ENCODE measurements around the gene TIMELESS. TPM values are rescaled to one million over a fixed set of nuclear protein-coding genes. Genes with fewer than 3 reads are reported as not detected.
A peak's percentile ranks its signal among the peaks of the same experiment; 100 is the strongest.
"Not testable (repeated sequence)": the region's sequence is repeated elsewhere in the genome, so short reads cannot be mapped to it uniquely, and the experiment has no call there.

The TIMELESS gene
- total RNA-seq, 1 donor from 2014 or later: 35.0 TPM

- CTCF ChIA-PET: interaction anchor here (1.2 to 4.4 kb wide), 2 partner anchors 14 to 90 kb away, joined by 8 to 27 read pairs; partner anchors contain the start of gene STAT2
- TF ChIP-seq CTCF (IDR thresholded peaks at IDR 0.05): no peak
These were observed 1.0 kb upstream of the TIMELESS start for GRCh38 chr12:56450241-56450640.

GRCh38 chr12:56449622-56449984 is 377 bp upstream of the TIMELESS start:
- DNase-seq: no peak
- POLR2A ChIA-PET: interaction anchor here (0.6 to 3.7 kb wide), 22 partner anchors 10 to 679 kb away, joined by 3 to 85 read pairs (median 9); partner anchors contain the start of genes APOF, CNPY2, CS and ESYT1
- Mint-ChIP-seq H3K36me3 (ENCODE audit: low read depth) (peaks cover 3% of the 10 kb centered on the region), H3K4me1 (peaks cover 19% of the 10 kb centered on the region), H3K9me3 (no peaks in the 10 kb centered on the region), H3K27ac (peak overlapping the region; percentile 97), H3K4me3 (peak overlapping the region; percentile 94), H3K27me3 (no peaks in the 10 kb centered on the region)
- CTCF ChIA-PET: interaction anchor here (1.2 to 4.4 kb wide), 3 partner anchors 14 to 115 kb away, joined by 3 to 27 read pairs (median 8); partner anchors contain the start of gene STAT2
- ATAC-seq (ENCODE audit: low read depth): peak; percentile 3
- no peak for TF ChIP-seq CTCF (IDR thresholded peaks at IDR 0.05)
- intact Hi-C loops (cut with micrococcal nuclease): loop anchor here (1.0 to 5.0 kb wide), 7 partner anchors 19 to 332 kb away; partner anchors contain the start of genes IL23A, PAN2, RPL41 and SPRYD4

More at GRCh38 chr12:56450241-56450640, 1.0 kb upstream of the TIMELESS start:
- peak overlapping the region; percentile 97 for H3K27ac Mint-ChIP-seq
- DNase-seq (no peak), ATAC-seq (ENCODE audit: low read depth) (no peak)
- POLR2A ChIA-PET: interaction anchor here (0.6 to 3.7 kb wide), 12 partner anchors 9 to 261 kb away, joined by 3 to 85 read pairs (median 16); partner anchors contain the start of genes APOF, CNPY2, GLS2 and IL23A
- peak overlapping the region; percentile 94 for H3K4me3 Mint-ChIP-seq
- H3K27me3 Mint-ChIP-seq: no peaks in the 10 kb centered on the region
- no peaks in the 10 kb centered on the region for H3K9me3 Mint-ChIP-seq
- intact Hi-C loops (cut with micrococcal nuclease): no loop called here
- peaks cover 3% of the 10 kb centered on the region for H3K36me3 Mint-ChIP-seq (ENCODE audit: low read depth)
- peaks cover 19% of the 10 kb centered on the region for H3K4me1 Mint-ChIP-seq

- intact Hi-C loops (cut with micrococcal nuclease); H3K9me3 Mint-ChIP-seq; H3K27me3 Mint-ChIP-seq; ATAC-seq (ENCODE audit: low read depth); DNase-seq; CTCF ChIA-PET; H3K27ac Mint-ChIP-seq; POLR2A ChIA-PET; H3K4me3 Mint-ChIP-seq: not testable (repeated sequence)
- peaks cover 17% of the 10 kb centered on the region for H3K36me3 Mint-ChIP-seq (ENCODE audit: low read depth)
- H3K4me1 Mint-ChIP-seq: peaks cover 14% of the 10 kb centered on the region
These were observed 6.0 kb downstream of the TIMELESS start for GRCh38 chr12:56443208-56443607.

DNA sequence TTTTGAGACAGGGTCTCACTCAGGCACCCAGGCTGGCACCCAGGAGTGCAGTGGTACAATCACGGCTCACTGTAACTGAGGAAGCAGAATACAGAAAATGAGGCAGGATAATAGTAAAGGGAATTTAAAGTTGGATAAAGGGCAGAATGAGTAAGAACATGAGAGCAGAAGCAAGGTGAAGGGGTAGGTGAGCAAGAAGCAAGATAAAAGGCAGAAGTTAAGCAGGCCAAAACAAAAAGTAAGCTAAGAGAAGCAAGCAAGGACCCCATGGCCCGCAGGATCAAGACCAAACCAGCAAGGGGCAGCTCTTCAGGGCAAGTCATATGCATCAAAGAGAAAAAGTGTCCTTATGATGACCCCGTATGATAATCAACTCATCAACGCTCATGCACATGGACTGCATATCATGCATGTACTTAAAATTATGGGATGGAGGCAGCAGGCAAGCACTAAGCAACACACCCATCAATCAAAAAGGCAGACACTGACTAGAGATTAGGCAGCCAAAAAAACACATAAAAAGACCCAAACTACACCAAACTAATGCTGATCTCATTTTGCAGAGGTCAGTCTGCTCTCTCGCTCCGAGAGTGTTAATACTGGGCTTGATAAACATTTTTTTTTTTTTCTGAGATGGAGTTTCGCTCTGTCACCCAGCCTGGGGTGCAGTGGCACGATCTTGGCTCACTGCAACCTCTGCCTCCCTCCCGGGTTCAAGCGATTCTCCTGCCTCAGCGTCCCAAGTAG is 11.6 kb downstream of the TIMELESS start:
- TF ChIP-seq CTCF (IDR thresholded peaks at IDR 0.05): no peak
- peaks cover 3% of the 10 kb centered on the region for H3K4me1 Mint-ChIP-seq
- ChIA-PET CTCF (no interaction called here), POLR2A (interaction anchor here (1.1 kb wide), 1 partner anchor 12 kb away, joined by 3 read pairs; the partner anchor contains the start of gene TIMELESS)
- H3K36me3 Mint-ChIP-seq (ENCODE audit: low read depth): peaks cover 22% of the 10 kb centered on the region
- H3K27me3 Mint-ChIP-seq: no peaks in the 10 kb centered on the region
- DNase-seq (no peak), ATAC-seq (ENCODE audit: low read depth) (no peak)
- H3K4me3 Mint-ChIP-seq: no peak overlapping the region
- no peak overlapping the region for H3K27ac Mint-ChIP-seq
- intact Hi-C loops (cut with micrococcal nuclease): no loop called here
- H3K9me3 Mint-ChIP-seq: no peaks in the 10 kb centered on the region

GRCh38 chr12:56434828-56435227 is 14.4 kb downstream of the TIMELESS start:
- intact Hi-C loops (cut with micrococcal nuclease): no loop called here
- CTCF ChIA-PET: no interaction called here

More at GRCh38 chr12:56434828-56435227, 14.4 kb downstream of the TIMELESS start:
- peaks cover 42% of the 10 kb centered on the region for H3K36me3 Mint-ChIP-seq (ENCODE audit: low read depth)
- H3K4me3 Mint-ChIP-seq: no peak overlapping the region
- H3K27ac Mint-ChIP-seq: no peak overlapping the region
- POLR2A ChIA-PET: no interaction called here
- ATAC-seq (ENCODE audit: low read depth): no peak
- no peaks in the 10 kb centered on the region for H3K27me3 Mint-ChIP-seq
- TF ChIP-seq CTCF (IDR thresholded peaks at IDR 0.05): no peak
- no peaks in the 10 kb centered on the region for H3K4me1 Mint-ChIP-seq
- H3K9me3 Mint-ChIP-seq: no peaks in the 10 kb centered on the region
- DNase-seq: no peak

Data from activated B cell treated with CpG ODN at 0.5 μM for 24 hours (primary cell).